ENCODE results near the gene IL22. TPM values are rescaled to one million over a fixed set of nuclear protein-coding genes. Genes with fewer than 3 reads are reported as not detected.

The IL22 gene
- total and polyA plus RNA-seq, 4 donors = not detected

DNA sequence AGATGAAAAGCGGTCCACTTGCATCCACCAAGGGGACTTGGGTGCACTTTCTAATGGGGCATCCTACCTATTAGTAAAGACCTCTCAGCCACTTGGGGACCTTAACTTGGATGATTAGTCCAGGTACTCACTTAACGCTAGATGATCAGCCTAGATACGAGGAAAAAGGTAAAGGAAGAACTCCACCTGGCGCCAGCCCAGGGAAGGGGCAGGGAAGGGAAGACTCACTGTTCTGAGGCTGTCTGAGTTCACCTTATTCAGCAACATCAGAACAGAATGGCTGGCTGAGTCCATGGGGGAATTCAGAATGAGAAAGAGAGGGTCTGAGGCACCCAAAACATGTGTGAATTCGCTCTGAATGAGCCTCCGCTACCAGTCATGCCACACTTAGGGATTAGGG is 7.1 kb downstream of the IL22 start:
- H3K27ac ChIP-seq (ENCODE audit: low read depth in 1 of 2, low read length in 2 of 2) = no peak overlapping the region
- WGBS = 95% methylated on average over 6 of the region's 6 CpGs
- TF ChIP-seq HNF4G (IDR thresholded peaks at IDR 0.05) (no peak), NR2F2 (IDR thresholded peaks at IDR 0.05) (no peak), RAD21 (IDR thresholded peaks at IDR 0.05) (no peak), SP1 (IDR thresholded peaks at IDR 0.05) (no peak), EGR1 (IDR thresholded peaks at IDR 0.05; ENCODE audit: low read depth in 2 of 2) (no peak), FOXA1 (IDR thresholded peaks at IDR 0.05) (no peak)
- TF ChIP-seq, protein P1, sequence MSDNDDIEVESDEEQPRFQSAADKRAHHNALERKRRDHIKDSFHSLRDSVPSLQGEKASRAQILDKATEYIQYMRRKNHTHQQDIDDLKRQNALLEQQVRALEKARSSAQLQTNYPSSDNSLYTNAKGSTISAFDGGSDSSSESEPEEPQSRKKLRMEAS (IDR thresholded peaks at IDR 0.05) = no peak

DNA sequence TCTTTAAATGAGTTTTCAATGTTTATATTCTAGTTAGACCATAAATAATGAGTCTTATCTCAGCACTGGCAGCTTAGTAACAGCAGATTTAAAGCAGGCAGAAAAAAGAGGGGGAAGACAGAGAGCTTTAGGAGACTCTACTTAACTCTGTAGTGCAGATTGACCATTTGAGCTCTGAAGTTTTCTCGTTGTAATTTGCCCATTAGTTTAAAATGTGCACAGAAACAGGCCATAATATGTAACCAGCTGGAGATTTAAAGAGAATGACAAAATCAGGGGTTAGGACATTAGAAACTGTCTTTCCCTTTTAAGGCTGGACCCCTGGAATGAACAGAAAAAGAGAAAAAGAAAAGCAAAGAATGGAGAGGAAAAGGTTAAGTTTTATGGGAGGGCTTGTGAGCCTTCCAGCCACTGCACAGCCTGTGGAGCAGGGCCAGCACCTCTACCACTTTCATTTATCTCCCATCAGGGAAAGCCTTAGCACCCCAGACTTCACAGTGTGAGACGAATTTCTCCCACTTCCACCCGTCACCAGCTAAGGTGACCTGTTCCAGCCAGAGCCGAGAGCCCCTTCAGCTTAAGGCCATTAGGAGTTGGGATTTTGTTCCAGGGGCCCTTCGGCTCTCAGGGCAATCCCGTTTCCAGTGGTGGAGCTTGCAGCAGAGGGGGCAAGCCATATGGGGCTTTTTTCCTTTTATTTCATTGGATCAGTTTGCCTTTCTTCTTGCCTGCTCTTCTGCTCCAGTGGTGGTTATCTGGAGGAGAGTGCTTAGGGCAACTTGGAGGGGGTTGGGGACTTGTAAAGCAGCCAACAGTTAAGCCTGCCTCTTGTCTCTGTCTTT is 8.0 kb downstream of the IL22 start:
- H3K27ac ChIP-seq (ENCODE audit: low read depth in 1 of 2, low read length in 2 of 2) = no peak overlapping the region
- H3K9ac ChIP-seq (ENCODE audit: low read depth in 1 of 2, low read length in 2 of 2) = no peak overlapping the region
- TF ChIP-seq GABPA (IDR thresholded peaks at IDR 0.05 in 1 of 2, conservative IDR thresholded peaks at IDR 0.05 in 1 of 2) = no peak
- TF ChIP-seq HNF4G (IDR thresholded peaks at IDR 0.05) = no peak
- no peak for TF ChIP-seq JUND (IDR thresholded peaks at IDR 0.05)
- TF ChIP-seq NR2F2 (IDR thresholded peaks at IDR 0.05) = no peak
- no peak for TF ChIP-seq CTCF (IDR thresholded peaks at IDR 0.05; ENCODE audit: low read depth, low read length, missing input control)
- no peak for TF ChIP-seq RAD21 (IDR thresholded peaks at IDR 0.05)
- no peak for TF ChIP-seq REST (IDR thresholded peaks at IDR 0.05)
- no peak for TF ChIP-seq TAF1 (conservative IDR thresholded peaks at IDR 0.05)
- TF ChIP-seq, protein P2, sequence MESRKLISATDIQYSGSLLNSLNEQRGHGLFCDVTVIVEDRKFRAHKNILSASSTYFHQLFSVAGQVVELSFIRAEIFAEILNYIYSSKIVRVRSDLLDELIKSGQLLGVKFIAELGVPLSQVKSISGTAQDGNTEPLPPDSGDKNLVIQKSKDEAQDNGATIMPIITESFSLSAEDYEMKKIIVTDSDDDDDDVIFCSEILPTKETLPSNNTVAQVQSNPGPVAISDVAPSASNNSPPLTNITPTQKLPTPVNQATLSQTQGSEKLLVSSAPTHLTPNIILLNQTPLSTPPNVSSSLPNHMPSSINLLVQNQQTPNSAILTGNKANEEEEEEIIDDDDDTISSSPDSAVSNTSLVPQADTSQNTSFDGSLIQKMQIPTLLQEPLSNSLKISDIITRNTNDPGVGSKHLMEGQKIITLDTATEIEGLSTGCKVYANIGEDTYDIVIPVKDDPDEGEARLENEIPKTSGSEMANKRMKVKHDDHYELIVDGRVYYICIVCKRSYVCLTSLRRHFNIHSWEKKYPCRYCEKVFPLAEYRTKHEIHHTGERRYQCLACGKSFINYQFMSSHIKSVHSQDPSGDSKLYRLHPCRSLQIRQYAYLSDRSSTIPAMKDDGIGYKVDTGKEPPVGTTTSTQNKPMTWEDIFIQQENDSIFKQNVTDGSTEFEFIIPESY (IDR thresholded peaks at IDR 0.05) = no peak
- no peak for TF ChIP-seq RXRA (IDR thresholded peaks at IDR 0.05)
- TF ChIP-seq EGR1 (IDR thresholded peaks at IDR 0.05; ENCODE audit: low read depth in 2 of 2) = no peak
- no peak for TF ChIP-seq FOXA2 (IDR thresholded peaks at IDR 0.05)
- no peak for DNase-seq (ENCODE audit: low spot score)
- no peaks in the 10 kb centered on the region for H3K9me3 ChIP-seq (ENCODE audit: control insufficient read depth in 4 of 4, low read length in 3 of 4)
- H3K27me3 ChIP-seq (ENCODE audit: control insufficient read depth in 4 of 4, insufficient read depth in 4 of 4, low read length in 3 of 4) = no peaks in the 10 kb centered on the region
- H3K4me1 ChIP-seq (ENCODE audit: control insufficient read depth in 4 of 4, insufficient read depth in 4 of 4, low read length in 3 of 4) = peaks cover 0 to 3% (median 0%) of the 10 kb centered on the region in 4 donors
- H3K4me3 ChIP-seq (ENCODE audit: low read depth in 1 of 3, low read length in 3 of 3) = no peak overlapping the region
- no peaks in the 10 kb centered on the region for H3K36me3 ChIP-seq (ENCODE audit: control insufficient read depth in 4 of 4, insufficient read depth in 3 of 4, low read depth in 1 of 4, low read length in 3 of 4)
- 63% methylated on average over 6 of the region's 6 CpGs for WGBS

More for the DNA sequence above, 7.1 kb downstream of the IL22 start:
- DNase-seq (ENCODE audit: low spot score) = no peak
- Histone ChIP-seq H3K4me3 (ENCODE audit: low read depth in 1 of 3, low read length in 3 of 3) (no peak overlapping the region), H3K9me3 (ENCODE audit: control insufficient read depth in 4 of 4, low read length in 3 of 4) (no peaks in the 10 kb centered on the region), H3K36me3 (ENCODE audit: control insufficient read depth in 4 of 4, insufficient read depth in 3 of 4, low read depth in 1 of 4, low read length in 3 of 4) (no peaks in the 10 kb centered on the region), H3K27me3 (ENCODE audit: control insufficient read depth in 4 of 4, insufficient read depth in 4 of 4, low read length in 3 of 4) (no peaks in the 10 kb centered on the region), H3K9ac (ENCODE audit: low read depth in 1 of 2, low read length in 2 of 2) (no peak overlapping the region), H3K4me1 (ENCODE audit: control insufficient read depth in 4 of 4, insufficient read depth in 4 of 4, low read length in 3 of 4) (no peaks in the 10 kb centered on the region)
